Measurements from ENCODE around the gene CAT.

GRCh38 chr11:34493468-34493867, 54.7 kb downstream of the CAT start:
- TF ChIP-seq EZH2 (IDR thresholded peaks at IDR 0.05; ENCODE audit: insufficient read depth, poor library complexity, severe bottlenecking) (no peak), EZH2phosphoT487 (IDR thresholded peaks at IDR 0.05; ENCODE audit: insufficient read depth, low read depth) (no peak)

Measured in GM23248 (cell line).